Activated naive CD4-positive, alpha-beta T cell treated with anti-CD3 and anti-CD28 coated beads, Interleukin-2, amount 50 U/mL, for 24 hours (primary cell): ENCODE results near the gene LGALS13.

Experiments used
- H3K27ac Mint-ChIP-seq: one replicate; pipeline ENCODE4 v1.8.0; 2021; ENCODE audit warnings: mild to moderate bottlenecking, mixed read lengths
- H3K27me3 Mint-ChIP-seq: one replicate; pipeline ENCODE4 v1.8.0; 2021; ENCODE audit warnings: mixed read lengths
- H3K36me3 Mint-ChIP-seq: one replicate; pipeline ENCODE4 v1.8.0; 2021; ENCODE audit warnings: mixed read lengths
- H3K4me1 Mint-ChIP-seq: one replicate; pipeline ENCODE4 v1.8.0; 2021; ENCODE audit warnings: mixed read lengths
- H3K4me3 Mint-ChIP-seq: one replicate; pipeline ENCODE4 v1.8.0; 2021; ENCODE audit warnings: mild to moderate bottlenecking, mixed read lengths
- H3K9me3 Mint-ChIP-seq: one replicate; pipeline ENCODE4 v1.8.0; 2021; ENCODE audit warnings: mixed read lengths

Gene LGALS13, protein sequence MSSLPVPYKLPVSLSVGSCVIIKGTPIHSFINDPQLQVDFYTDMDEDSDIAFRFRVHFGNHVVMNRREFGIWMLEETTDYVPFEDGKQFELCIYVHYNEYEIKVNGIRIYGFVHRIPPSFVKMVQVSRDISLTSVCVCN

DNA sequence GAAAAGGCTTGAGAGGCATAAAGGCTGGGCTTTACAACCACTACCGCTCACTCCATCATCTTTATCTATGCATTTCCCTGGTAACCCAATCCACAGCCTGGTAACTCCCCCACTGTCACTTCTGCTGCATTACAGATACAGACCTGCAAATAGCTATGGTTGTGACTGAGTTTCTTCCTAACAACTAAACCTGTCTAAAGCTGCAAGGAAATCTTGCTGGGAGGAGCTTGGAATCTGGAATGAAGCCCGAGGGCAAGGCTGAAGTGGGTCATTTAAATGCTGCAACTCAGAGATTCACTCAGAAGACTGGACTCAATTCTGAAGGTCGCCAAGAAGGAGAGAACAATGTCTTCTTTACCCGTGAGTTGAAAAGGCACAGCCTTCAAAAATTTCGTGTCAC, at the start of gene LGALS13:
Gene LGALS13 (plus strand): TSS at position 301 of the 400 bp plus-strand sequence. CDS start 45 bp downstream, at position 346.
- H3K4me1 Mint-ChIP-seq: no peaks in the 10 kb centered on the region
- no peak within 1 kb of the TSS for H3K4me3 Mint-ChIP-seq
- no peak within 1 kb of the TSS for H3K27ac Mint-ChIP-seq
- peaks cover 12% of the 10 kb centered on the region for H3K27me3 Mint-ChIP-seq
- H3K36me3 Mint-ChIP-seq: no peaks in the 10 kb centered on the region
- no peaks in the 10 kb centered on the region for H3K9me3 Mint-ChIP-seq

DNA sequence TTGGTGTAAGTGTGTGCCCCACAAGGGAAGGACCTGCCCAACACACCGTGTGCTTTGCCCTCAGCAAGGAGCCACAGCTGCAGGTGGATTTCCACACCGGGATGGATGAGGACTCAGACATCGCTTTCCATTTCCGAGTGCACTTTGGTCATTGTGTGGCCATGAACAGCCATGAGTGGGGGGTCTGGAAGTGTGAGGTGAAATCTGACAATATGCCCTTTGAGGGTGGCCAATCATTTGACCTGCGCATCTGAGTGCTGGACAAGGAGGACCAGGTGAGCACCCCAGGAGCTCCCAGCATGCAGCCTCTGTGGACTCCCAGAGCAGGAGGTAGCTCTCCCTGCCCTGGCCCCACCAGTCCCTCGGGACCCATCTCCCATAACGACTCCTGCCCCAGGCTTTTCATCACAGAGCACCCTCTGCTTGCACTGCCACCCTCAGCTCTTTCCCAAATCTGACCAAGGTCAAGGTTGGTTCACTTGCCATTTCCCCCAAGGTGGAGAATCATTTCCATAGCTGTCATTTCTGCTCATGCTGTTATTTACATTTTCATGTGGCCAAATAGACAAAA, 49.2 kb upstream of the LGALS13 start:
- H3K9me3 Mint-ChIP-seq: no peaks in the 10 kb centered on the region
- no peaks in the 10 kb centered on the region for H3K27me3 Mint-ChIP-seq
- peaks cover 31% of the 10 kb centered on the region for H3K4me1 Mint-ChIP-seq
- H3K27ac Mint-ChIP-seq: no peak overlapping the region
- H3K4me3 Mint-ChIP-seq: no peak overlapping the region
- H3K36me3 Mint-ChIP-seq: no peaks in the 10 kb centered on the region

DNA sequence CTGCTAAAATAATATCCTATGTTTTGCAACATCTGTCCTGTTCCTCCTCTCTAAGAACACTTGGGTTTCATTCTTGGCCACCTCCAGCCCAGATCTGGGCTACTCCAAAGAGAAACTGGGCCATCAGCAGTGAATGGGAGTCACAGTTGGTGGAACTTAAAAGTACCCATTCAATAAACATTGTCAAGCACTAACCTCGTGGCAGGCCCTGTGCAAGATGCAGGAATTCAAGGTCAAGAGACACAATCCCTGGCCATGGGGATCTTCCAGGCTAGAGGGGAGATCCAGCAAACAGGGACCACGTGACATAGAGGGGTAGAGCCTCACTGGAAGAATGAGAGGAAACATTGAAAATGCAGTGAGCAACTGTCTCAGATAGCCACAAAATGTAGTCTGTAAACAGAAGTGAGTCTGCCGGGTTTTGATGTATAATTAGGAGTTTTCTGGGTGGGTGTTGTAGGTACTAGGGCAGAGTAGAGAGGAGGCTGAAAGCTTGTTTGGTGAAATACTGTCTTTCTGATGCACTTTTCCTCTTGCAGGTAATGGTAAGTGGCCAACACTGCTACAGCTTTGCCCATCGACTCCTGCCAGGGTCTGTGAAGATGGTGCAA, 47.5 kb upstream of the LGALS13 start:
- Mint-ChIP-seq H3K27me3 (no peaks in the 10 kb centered on the region), H3K4me1 (peaks cover 45% of the 10 kb centered on the region), H3K27ac (no peak overlapping the region), H3K9me3 (no peaks in the 10 kb centered on the region), H3K4me3 (no peak overlapping the region), H3K36me3 (no peaks in the 10 kb centered on the region)

DNA sequence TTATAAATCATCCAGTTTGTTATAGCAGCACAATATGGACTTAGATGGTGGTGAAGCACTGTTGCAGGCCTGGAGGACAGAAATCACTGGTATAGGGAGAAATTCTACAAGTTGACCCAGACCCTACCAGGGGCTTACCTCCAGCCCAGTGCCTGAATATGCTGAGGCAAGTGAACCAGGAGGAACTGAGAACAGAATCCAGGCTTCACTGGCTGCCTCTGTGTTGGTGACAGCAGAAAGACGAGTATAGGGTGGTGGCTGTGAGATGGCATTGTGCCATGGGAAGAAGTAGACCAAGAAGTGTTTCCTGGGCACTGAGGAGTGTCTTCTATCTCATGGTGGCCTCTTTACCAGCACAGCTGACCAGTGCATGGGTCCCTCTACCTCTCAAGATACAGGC, 46.4 kb upstream of the LGALS13 start:
- peaks cover 45% of the 10 kb centered on the region for H3K4me1 Mint-ChIP-seq
- no peaks in the 10 kb centered on the region for H3K9me3 Mint-ChIP-seq
- H3K27ac Mint-ChIP-seq: no peak overlapping the region
- no peaks in the 10 kb centered on the region for H3K27me3 Mint-ChIP-seq
- no peak overlapping the region for H3K4me3 Mint-ChIP-seq
- no peaks in the 10 kb centered on the region for H3K36me3 Mint-ChIP-seq

DNA sequence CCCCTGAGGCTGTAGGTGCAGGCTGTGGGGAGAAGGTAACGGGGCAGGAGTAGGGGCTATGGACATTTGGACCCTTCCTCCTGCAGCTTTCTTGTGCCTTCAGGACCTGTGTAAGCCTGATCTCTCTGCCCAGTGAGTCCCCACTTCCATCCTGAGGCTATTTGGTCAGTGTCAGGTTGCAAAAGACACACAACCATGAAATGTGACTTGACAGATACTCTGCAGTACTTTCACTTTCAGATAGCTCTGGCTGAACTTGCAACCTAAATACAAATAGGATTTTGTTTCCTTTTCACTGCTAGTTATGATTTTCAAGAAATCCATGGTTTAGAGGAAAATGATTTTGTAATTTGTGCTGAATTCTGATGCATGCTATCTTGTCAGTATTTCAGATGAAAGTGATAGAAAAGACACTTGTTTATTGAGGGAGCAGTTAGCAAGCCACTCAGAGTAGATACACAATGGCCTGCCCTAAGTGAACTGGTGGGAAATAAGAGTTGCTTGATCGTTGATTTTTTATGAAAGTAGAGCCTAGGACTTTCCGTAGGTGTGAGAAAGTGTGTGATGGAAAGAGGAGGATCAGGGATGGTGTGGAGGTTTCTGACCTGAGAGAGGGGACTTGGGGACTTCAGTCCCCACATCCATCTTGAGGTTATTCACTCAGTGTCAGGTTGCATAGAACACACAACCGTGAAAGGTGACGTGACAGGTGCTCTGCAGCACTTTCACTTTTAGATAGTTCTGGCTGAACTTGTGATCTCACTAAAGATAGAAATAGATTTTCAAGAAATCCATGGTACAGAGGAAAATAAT, 44.3 kb upstream of the LGALS13 start:
- Mint-ChIP-seq H3K4me1 (peaks cover 32% of the 10 kb centered on the region), H3K4me3 (peak overlapping the region; percentile 78)

DNA sequence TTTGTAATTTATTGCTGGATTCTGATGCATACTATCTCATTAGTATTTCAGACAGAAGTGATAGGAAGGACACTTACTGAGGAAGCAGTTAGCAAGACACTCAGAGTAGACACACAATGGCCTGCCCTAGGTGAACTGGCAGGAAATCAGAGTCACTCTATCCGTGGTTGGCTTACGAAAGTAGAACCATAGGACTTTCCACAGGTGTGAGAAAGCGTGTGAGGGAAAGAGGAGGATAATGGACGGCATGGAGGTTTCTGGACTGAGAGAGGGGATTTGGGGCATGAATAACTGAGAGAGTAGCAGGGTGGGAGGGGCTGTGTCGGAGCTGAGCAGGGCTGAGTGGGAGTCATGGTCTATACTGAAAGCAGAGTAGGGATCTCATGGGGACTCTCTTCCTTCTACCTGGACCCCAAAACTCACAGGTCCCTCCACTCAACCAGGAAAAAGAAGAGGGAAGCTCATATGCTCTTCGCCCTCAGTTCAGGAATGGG, 43.7 kb upstream of the LGALS13 start:
- Mint-ChIP-seq H3K4me3 (peak overlapping the region; percentile 78), H3K27me3 (no peaks in the 10 kb centered on the region), H3K36me3 (no peaks in the 10 kb centered on the region), H3K4me1 (peaks cover 28% of the 10 kb centered on the region), H3K27ac (peak overlapping the region; percentile 96), H3K9me3 (no peaks in the 10 kb centered on the region)

More for the DNA sequence above, 44.3 kb upstream of the LGALS13 start:
- Mint-ChIP-seq H3K36me3 (no peaks in the 10 kb centered on the region), H3K27me3 (no peaks in the 10 kb centered on the region), H3K9me3 (no peaks in the 10 kb centered on the region), H3K27ac (peak overlapping the region; percentile 96)

DNA sequence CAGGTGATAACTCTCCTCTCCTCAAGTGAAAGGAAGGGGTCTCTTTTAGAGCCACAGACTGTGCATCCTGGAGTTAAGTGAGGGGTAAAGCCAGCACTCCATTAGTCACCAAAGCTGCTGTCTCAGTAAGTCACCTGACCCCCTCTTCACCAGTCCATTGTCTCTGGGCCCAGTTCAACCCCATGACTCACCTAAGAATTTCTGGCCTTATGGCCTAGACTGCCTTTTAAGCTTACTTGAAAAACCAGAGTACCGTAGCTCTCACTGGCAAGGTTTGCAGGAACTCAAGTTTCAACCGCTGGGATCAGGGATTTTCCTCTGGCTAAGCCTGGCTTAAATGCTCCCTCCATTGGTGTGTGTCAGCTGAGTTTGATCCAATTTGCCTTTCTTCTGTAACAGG, 38.9 kb upstream of the LGALS13 start:
- H3K27ac Mint-ChIP-seq: no peak overlapping the region
- no peaks in the 10 kb centered on the region for H3K36me3 Mint-ChIP-seq
- no peaks in the 10 kb centered on the region for H3K27me3 Mint-ChIP-seq
- H3K4me1 Mint-ChIP-seq: peaks cover 12% of the 10 kb centered on the region
- no peak overlapping the region for H3K4me3 Mint-ChIP-seq
- H3K9me3 Mint-ChIP-seq: no peaks in the 10 kb centered on the region

DNA sequence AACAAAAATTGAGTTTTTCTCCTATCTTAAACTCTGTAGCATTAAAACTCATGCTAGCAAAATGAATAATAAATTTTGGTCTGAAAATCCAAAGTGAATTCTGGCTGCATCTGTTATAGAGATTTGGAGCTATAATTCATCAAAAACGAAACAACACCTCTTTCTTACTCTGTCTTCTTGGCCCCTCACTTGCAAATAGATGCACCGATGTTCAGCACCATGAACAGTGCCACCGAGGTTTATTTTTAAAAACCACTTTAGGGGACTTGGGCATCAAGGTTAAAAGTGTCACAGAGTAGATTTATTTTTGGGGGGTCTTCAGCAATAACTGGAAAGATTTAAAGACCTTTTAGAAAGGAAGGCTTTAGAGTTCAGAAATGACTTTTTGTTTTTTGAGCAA, 36.3 kb upstream of the LGALS13 start:
- Mint-ChIP-seq H3K9me3 (no peaks in the 10 kb centered on the region), H3K27ac (no peak overlapping the region), H3K4me1 (no peaks in the 10 kb centered on the region), H3K4me3 (no peak overlapping the region), H3K36me3 (no peaks in the 10 kb centered on the region), H3K27me3 (no peaks in the 10 kb centered on the region)

DNA sequence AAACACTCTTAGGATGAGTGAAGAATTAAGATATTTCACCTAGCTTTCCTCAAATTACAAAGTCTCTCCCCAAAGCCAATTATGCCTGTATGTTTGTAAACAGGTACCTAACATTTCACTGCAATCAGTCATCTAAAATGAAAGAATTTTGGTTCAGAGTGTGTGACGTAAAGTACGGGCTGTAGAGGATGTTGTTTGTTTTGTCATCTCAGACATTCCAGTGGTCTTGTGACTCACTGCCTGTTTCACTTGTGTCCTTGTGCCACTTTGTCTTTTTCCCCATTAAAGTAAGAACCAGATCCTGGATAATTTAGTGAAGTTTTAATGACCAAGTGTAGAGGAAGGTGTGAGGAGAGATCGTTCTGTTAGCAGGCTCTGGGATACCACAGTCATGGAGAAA, 33.7 kb upstream of the LGALS13 start:
- H3K9me3 Mint-ChIP-seq: no peaks in the 10 kb centered on the region
- H3K4me1 Mint-ChIP-seq: no peaks in the 10 kb centered on the region
- H3K27ac Mint-ChIP-seq: no peak overlapping the region
- no peak overlapping the region for H3K4me3 Mint-ChIP-seq
- no peaks in the 10 kb centered on the region for H3K36me3 Mint-ChIP-seq
- H3K27me3 Mint-ChIP-seq: no peaks in the 10 kb centered on the region

DNA sequence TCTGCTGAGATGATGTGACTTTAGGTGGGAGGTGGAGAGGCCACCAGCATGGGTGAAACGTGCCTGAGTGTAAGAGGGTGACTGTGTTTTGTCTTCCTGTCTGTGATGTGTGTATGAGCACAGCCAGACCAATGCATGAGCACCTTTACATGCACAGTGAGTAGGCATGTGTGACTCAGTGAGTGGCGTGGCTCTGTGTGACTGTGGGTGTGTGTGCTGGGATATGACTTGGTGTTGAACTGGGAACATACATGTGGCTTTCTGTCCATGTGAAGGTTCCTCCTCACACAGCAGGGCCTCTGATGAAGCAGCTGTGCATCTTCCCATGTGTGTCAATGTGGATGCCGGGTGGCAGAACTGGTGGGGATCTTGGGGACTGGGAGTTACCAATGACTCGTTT, 19.9 kb upstream of the LGALS13 start:
- H3K27me3 Mint-ChIP-seq: peaks cover 10% of the 10 kb centered on the region
- no peak overlapping the region for H3K4me3 Mint-ChIP-seq
- peaks cover 7% of the 10 kb centered on the region for H3K9me3 Mint-ChIP-seq
- peaks cover 3% of the 10 kb centered on the region for H3K36me3 Mint-ChIP-seq
- H3K27ac Mint-ChIP-seq: no peak overlapping the region
- peaks cover 4% of the 10 kb centered on the region for H3K4me1 Mint-ChIP-seq

DNA sequence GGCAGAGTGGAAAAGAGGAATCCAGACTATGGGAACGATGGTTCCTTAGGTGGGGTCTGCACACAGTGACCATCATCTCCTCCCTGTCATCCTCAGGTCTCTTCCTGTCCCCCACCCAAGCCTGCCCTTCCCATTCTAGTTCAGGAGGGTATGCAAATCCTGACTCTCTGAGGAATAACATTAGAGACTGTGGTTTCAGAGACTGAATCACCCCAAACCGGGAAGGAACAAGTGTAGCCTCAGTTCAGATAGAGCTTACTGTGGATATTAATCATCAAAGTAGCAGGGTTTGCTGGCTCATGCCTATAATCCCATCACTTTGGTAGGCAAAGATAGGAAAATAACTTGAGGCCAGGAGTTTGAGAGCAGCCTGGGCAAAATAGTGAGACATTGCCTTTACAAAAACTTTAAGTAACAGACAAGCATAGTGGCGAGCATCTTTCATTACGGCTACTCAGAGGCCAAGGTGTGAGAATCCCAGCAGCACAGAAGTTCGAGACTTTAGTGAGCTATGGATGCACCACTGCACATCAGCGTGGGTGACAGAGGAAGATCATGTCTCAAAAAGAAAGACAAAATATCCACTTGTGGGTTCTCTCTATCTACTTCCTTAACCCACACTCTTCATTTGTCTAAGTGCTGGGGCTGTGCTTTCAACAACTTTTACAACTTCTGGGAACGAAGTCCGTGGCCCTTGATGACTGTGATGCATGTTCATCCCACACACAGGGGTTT, 19.3 kb upstream of the LGALS13 start:
- Mint-ChIP-seq H3K27me3 (peaks cover 10% of the 10 kb centered on the region), H3K4me3 (no peak overlapping the region), H3K36me3 (peaks cover 3% of the 10 kb centered on the region), H3K9me3 (peaks cover 7% of the 10 kb centered on the region), H3K27ac (no peak overlapping the region), H3K4me1 (peaks cover 4% of the 10 kb centered on the region)

DNA sequence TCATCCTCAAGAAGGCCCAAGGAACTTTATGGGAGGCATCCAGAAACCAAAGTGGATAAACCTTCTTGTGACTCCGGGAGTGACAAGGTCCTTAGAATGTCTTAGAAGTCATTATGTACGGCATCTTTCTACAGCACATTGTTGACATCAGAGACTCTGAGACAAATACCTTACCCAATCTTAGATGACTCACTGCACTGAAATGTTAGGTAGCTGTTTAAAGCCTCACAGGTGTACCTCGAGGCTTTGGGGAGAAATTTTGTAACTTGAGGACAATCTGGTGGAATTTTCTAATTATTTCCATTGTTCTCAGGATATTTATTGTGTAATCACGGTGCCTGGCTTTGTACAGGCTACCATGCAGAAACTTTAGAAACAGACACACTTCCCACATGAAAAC, 14.8 kb upstream of the LGALS13 start:
- Mint-ChIP-seq H3K27me3 (peaks cover 7% of the 10 kb centered on the region), H3K9me3 (no peaks in the 10 kb centered on the region), H3K36me3 (no peaks in the 10 kb centered on the region), H3K4me3 (no peak overlapping the region), H3K4me1 (peaks cover 4% of the 10 kb centered on the region), H3K27ac (no peak overlapping the region)

DNA sequence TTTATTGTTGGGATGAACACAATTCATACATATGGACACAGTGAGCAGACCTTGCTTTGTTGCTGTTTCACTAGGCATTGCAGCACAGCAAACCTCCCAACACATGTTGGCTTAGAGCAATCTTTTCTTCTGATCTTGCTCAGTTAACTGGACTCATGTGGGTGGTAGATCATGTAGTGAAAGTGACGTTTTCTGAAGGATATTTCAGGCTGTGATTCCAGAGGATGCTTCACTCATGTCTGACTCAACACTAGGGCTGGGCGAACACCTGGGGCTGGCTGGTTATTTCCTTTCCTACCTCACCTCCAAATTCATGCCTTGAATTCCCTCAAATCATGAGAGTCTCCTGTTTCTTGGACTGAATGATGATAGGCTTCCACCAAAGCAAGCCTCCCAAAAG, 14.3 kb upstream of the LGALS13 start:
- Mint-ChIP-seq H3K27me3 (peaks cover 8% of the 10 kb centered on the region), H3K4me1 (peaks cover 4% of the 10 kb centered on the region), H3K36me3 (no peaks in the 10 kb centered on the region), H3K9me3 (no peaks in the 10 kb centered on the region), H3K27ac (no peak overlapping the region), H3K4me3 (no peak overlapping the region)

DNA sequence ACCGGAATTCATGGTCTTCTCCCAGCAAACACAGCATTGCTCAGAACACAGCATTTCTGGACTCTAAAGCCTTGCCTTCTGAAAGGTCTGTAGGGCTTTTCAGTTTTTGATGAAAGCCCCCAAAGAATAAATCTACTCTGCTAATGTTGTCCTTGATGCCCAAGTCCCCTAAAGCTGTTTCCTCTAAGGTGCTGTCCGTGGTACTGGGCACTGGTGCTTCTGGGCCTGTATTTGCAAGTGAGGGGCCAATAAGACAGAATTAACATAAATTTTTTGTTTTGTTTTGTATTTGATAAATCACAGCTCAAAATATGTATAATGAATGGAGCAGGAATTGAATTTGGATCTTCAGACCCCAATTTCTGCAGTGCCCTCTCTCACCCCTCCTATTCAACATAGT, 12.1 kb upstream of the LGALS13 start:
- H3K27ac Mint-ChIP-seq: no peak overlapping the region
- H3K4me3 Mint-ChIP-seq: no peak overlapping the region
- no peaks in the 10 kb centered on the region for H3K4me1 Mint-ChIP-seq
- H3K9me3 Mint-ChIP-seq: no peaks in the 10 kb centered on the region
- H3K36me3 Mint-ChIP-seq: no peaks in the 10 kb centered on the region
- peaks cover 11% of the 10 kb centered on the region for H3K27me3 Mint-ChIP-seq

DNA sequence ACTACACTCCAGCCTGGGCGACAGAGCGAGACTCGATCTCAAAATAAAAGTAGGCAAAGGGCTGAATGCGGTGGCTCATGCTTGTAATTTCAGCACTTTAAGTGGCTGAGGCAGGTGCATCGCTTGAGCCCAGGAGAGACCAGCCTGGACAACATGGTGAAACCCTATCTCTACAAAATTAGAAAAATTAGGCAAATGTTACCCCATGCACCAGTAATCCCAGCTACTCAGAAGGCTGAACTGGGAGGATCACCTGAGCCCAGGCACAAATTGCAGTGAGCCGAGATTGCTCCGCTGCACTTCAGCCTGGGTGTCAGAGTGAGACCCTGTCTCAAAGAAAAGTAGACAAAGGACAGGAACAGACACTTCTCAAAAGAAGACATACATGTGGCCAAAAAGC, 9.9 kb upstream of the LGALS13 start:
- H3K4me3 Mint-ChIP-seq: no peak overlapping the region
- no peaks in the 10 kb centered on the region for H3K4me1 Mint-ChIP-seq
- peaks cover 16% of the 10 kb centered on the region for H3K27me3 Mint-ChIP-seq
- no peaks in the 10 kb centered on the region for H3K36me3 Mint-ChIP-seq
- H3K9me3 Mint-ChIP-seq: no peaks in the 10 kb centered on the region
- H3K27ac Mint-ChIP-seq: no peak overlapping the region
